AG04450 (cell line): Measurements from ENCODE around the gene TMEM147. TPM values are rescaled to one million over a fixed set of nuclear protein-coding genes. Genes with fewer than 3 reads are reported as not detected.

Source experiments
- CTCF ChIA-PET: fragments of 300-600, 350-600 bp; formaldehyde crosslinking; extraction: SDS; loops from one replicate; lab custom pipeline; 2022; ENCODE audit warnings: antibody characterized with exemption, inconsistent platforms; lab: Charles Lee
- POLR2A ChIA-PET: fragments of 350-600 bp; formaldehyde crosslinking; extraction: SDS; loops from one replicate; lab custom pipeline; 2021; ENCODE audit warnings: antibody characterized with exemption, inconsistent platforms; lab: Yijun Ruan, JAX
- DNase-seq: peaks from one replicate; pipeline ENCODE4 v3.0.0-alpha.2; 2011; ENCODE audit warnings: low read depth, low spot score
- H3K27ac ChIP-seq: one replicate; pipeline ENCODE4 v1.5.1; 2012; ENCODE audit warnings: low read depth, low read length, control low read depth
- H3K27me3 ChIP-seq: one replicate; pipeline ENCODE4 v1.6.0; 2012; ENCODE audit warnings: low read length; ENCODE audit not compliant: control insufficient read depth, insufficient read depth
- H3K4me3 ChIP-seq: 2 replicates; pipeline ENCODE4 v1.5.1; 2011; ENCODE audit warnings: mild to moderate bottlenecking, low read depth, low read length, control low read depth
- H3K9me3 ChIP-seq: 2 replicates; pipeline ENCODE4 v1.5.1; 2012; ENCODE audit warnings: low read length; ENCODE audit not compliant: control insufficient read depth, insufficient read depth
- polyA plus RNA-seq: library from polyadenylated mRNA; depleted of rRNA; stranded (reverse); fragments of >200 nt; gene quantifications from 2 replicates; pipeline ENCODE4 v1.2.3, GENCODE V29; 2011
- TF ChIP-seq, protein P1 (sequence below): IDR thresholded peaks from 2 replicates; pipeline ENCODE4 v1.5.1; 2011; ENCODE audit warnings: low read depth, low read length, control low read depth, inconsistent platforms

TMEM147 gene
- polyA plus RNA-seq, 1 experiment = 88.7 TPM

DNA sequence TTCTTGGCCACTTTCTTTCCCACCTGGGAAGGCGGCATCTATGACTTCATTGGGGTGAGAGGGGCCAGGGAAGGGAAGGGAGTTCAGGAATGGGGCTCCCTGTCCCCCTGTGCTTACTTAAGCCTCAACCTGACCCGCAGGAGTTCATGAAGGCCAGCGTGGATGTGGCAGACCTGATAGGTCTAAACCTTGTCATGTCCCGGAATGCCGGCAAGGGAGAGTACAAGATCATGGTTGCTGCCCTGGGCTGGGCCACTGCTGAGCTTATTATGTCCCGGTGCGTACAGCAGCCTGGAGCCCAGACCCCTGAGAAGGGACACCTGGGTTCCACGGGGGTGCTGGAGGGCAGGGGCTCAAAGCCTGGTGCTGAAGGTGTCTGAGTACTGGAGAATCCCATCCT lies 1.1 kb downstream of the TMEM147 start:
- Histone ChIP-seq H3K27ac (no peak overlapping the region), H3K4me3 (peak overlapping the region; percentile 88), H3K9me3 (peaks cover 3% of the 10 kb centered on the region; the same call in 1 of the 2 replicates), H3K27me3 (no peaks in the 10 kb centered on the region)
- ChIA-PET CTCF (interaction anchor here (2.0 kb wide), 1 partner anchor 10 kb away, joined by 4 read pairs; no protein-coding TSS in a partner anchor), POLR2A (interaction anchor here (0.6 kb wide), 1 partner anchor 166 kb away, joined by 3 read pairs; no protein-coding TSS in a partner anchor)
- TF ChIP-seq, protein P1, sequence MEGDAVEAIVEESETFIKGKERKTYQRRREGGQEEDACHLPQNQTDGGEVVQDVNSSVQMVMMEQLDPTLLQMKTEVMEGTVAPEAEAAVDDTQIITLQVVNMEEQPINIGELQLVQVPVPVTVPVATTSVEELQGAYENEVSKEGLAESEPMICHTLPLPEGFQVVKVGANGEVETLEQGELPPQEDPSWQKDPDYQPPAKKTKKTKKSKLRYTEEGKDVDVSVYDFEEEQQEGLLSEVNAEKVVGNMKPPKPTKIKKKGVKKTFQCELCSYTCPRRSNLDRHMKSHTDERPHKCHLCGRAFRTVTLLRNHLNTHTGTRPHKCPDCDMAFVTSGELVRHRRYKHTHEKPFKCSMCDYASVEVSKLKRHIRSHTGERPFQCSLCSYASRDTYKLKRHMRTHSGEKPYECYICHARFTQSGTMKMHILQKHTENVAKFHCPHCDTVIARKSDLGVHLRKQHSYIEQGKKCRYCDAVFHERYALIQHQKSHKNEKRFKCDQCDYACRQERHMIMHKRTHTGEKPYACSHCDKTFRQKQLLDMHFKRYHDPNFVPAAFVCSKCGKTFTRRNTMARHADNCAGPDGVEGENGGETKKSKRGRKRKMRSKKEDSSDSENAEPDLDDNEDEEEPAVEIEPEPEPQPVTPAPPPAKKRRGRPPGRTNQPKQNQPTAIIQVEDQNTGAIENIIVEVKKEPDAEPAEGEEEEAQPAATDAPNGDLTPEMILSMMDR = no peak
- no peak for DNase-seq

DNA sequence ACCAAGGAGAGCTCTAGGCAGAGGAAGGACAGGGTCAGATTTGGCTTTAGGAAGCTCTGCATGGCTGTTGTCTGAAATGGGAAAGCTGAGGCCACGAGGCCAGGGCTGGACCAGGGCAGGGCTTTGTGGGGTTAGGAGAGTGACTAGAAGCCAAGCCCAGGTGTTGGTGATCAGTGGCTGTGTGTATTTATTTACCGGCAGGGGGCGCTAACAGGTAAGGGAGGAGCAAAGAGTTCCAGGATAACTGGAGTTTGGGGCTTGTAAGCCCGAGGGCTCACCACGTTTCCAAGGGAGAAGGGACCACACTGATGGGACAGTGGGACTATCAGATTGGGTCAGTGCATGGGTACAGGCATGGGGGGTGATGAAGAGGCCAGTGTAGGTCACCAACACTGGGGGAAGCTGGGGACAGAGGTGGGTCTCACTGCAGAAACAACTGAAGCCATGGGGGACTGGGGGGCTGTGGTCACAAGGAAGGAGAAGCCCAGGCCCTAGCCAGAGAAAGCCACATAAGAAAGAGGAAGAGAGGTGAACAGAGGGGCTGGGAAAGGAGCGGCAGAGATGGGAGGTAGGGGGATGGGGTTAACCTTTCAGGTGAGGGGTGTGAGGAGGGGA lies 3.9 kb downstream of the TMEM147 start:
- no peak overlapping the region for H3K4me3 ChIP-seq
- ChIA-PET POLR2A (no interaction called here), CTCF (interaction anchor here (0.5 to 1.6 kb wide), 14 partner anchors 9 to 1061 kb away, joined by 3 to 8 read pairs (median 4); partner anchors contain the start of gene ATP4A)
- no peaks in the 10 kb centered on the region for H3K27me3 ChIP-seq
- no peak for DNase-seq
- TF ChIP-seq, protein P1 = peak; percentile 76
- H3K9me3 ChIP-seq = peaks cover 3% of the 10 kb centered on the region; the same call in 1 of the 2 replicates
- H3K27ac ChIP-seq = no peak overlapping the region

DNA sequence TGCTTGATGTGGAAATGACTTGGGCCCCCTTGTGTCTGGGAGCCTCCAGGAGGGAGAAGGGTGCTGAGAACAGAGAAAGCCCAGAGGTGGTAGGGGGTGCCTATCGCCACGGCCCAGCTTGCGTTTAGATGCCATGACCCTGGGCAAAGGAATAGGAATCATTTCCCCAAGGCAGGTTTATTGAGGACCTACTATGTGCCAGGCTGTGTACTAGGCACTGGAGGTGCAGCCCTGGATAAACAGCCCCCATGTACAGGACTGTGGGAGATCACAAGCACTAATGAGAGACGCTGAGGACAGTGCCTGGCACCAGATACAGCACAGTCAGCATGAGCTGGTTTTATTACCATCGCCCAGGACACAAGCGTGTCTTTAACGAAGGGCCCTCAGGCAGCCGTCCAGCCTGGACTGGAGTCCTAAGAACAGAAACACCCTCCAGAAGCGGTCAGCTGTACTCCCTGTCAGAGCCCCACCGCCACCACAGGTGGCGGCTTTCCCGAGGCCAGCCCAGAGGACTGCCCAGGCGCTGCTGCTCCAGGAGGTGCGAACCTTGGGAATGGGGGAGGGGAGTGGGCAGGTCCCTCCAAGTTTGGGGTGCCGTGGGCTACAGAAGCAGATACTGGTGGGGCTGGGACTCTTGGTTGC lies 4.6 kb downstream of the TMEM147 start:
- H3K27ac ChIP-seq = no peak overlapping the region

DNA sequence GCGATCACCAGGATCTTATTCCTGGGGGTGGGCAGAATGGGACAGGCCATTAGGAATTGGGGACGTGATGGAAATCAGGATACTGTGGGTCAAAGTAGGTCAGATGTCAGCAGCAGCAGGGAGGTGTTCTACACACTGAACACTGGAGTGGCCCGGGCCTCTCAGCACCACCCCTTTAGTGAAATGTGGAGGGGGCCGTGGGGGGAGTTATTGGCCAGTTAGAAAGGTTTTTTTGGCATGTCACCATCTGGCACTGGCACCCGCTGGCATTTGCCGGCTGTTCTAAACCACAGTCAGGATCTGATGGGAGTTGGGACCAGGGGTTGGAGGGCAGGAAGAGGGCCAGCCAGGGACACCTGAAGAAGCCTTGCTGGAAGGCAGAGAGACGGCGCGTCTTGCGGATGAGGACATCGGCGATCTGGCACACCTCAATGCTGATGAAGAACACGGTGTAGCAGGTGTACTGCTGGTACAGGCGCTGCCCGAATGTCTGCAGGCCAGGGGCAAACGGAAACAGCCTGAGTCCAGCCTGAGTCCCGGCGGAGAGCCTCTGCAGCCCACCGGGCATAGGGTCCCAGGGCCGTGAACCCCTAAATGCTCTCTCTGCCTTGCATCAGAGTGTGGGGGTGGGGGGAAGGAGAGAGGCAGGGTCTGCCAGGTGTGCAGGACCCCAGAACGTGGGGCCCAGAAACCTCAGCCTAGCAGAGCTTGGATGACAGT lies 5.8 kb downstream of the TMEM147 start:
- CTCF ChIA-PET = no interaction called here
- no peaks in the 10 kb centered on the region for H3K9me3 ChIP-seq
- TF ChIP-seq, protein P1 = no peak
- no peak overlapping the region for H3K27ac ChIP-seq
- POLR2A ChIA-PET = no interaction called here
- peaks cover 4% of the 10 kb centered on the region for H3K27me3 ChIP-seq
- no peak overlapping the region for H3K4me3 ChIP-seq
- no peak for DNase-seq

More for the DNA sequence above, 4.6 kb downstream of the TMEM147 start:
- DNase-seq = no peak
- TF ChIP-seq, protein P1 = no peak
- ChIA-PET CTCF (interaction anchor here (0.6 to 1.5 kb wide), 7 partner anchors 13 to 198 kb away, joined by 3 to 6 read pairs (median 3); partner anchors contain the start of genes ATP4A and LIN37), POLR2A (no interaction called here)
- Histone ChIP-seq H3K27me3 (peaks cover 1% of the 10 kb centered on the region), H3K4me3 (no peak overlapping the region), H3K9me3 (peaks cover 2% of the 10 kb centered on the region; the same call in 1 of the 2 replicates)
